Panc1 (cell line): ENCODE results near the gene ZFYVE28. TPM values are rescaled to one million over a fixed set of nuclear protein-coding genes. Genes with fewer than 3 reads are reported as not detected.

Source experiments
- ATAC-seq: fragments of 200-7000 bp; cut with Tn5 transposase; 2 replicates; pipeline ENCODE4 v1.9.1; 2020; ENCODE audit warnings: mild to moderate bottlenecking, moderate library complexity
- BruUV-seq: library from RNA; stranded (reverse); fragments of 400-500 nt; replicated peaks from 2 replicates; lab custom pipeline; 2021; lab: Mats Ljungman, UMichigan
- CTCF ChIA-PET: fragments of 300-600 bp; sonication (Branson Sonifier 250); formaldehyde crosslinking; loops from one replicate; lab custom pipeline; 2022; ENCODE audit warnings: antibody characterized with exemption; lab: Charles Lee
- POLR2A ChIA-PET: fragments of 300-600 bp; sonication (Branson Sonifier 250); formaldehyde crosslinking; loops from one replicate; lab custom pipeline; 2022; ENCODE audit warnings: antibody characterized with exemption; lab: Charles Lee
- DNase-seq: peaks from one replicate; pipeline ENCODE4 v3.0.0-alpha.2; 2010; ENCODE audit warnings: low read depth, low spot score
- H3K27ac ChIP-seq: 2 replicates; pipeline ENCODE4 v1.5.1; 2011; ENCODE audit warnings: mild to moderate bottlenecking, low read length, inconsistent platforms
- H3K27me3 ChIP-seq: fragments of 200-500 bp; sonication (Bioruptor generic); 2 replicates; pipeline ENCODE4 v1.6.0; 2014; ENCODE audit warnings: low read length, inconsistent platforms; ENCODE audit not compliant: control insufficient read depth, insufficient read depth
- H3K36me3 ChIP-seq: fragments of 200-500 bp; sonication (Bioruptor generic); 2 replicates; pipeline ENCODE4 v1.5.1; 2014; ENCODE audit warnings: inconsistent platforms, mild to moderate bottlenecking, low read length, moderate library complexity; ENCODE audit not compliant: control insufficient read depth, insufficient read depth
- H3K4me1 ChIP-seq: 2 replicates; pipeline ENCODE4 v1.5.1; 2011; ENCODE audit warnings: inconsistent platforms, mild to moderate bottlenecking, low read length, moderate library complexity; ENCODE audit not compliant: control insufficient read depth, insufficient read depth
- H3K4me3 ChIP-seq, 2 experiments: 2 replicates each; pipeline ENCODE4 v1.5.1; 2011 to 2012; ENCODE audit warnings: low read depth in 2 of 2, low read length in 2 of 2, mild to moderate bottlenecking in 2 of 2, inconsistent platforms in 1 of 2, moderate library complexity in 1 of 2
- H3K9me3 ChIP-seq: fragments of 200-500 bp; sonication (Bioruptor generic); 2 replicates; pipeline ENCODE4 v1.5.1; 2014; ENCODE audit warnings: low read depth, mild to moderate bottlenecking, inconsistent platforms, low read length, moderate library complexity; ENCODE audit not compliant: control insufficient read depth, insufficient read depth
- POLR2AphosphoS5 ChIP-seq: IDR thresholded peaks from 2 replicates; pipeline ENCODE4 v1.6.1; 2012; ENCODE audit warnings: mild to moderate bottlenecking, low read depth, low read length, moderate library complexity
- REST ChIP-seq, 2 experiments: IDR thresholded peaks; 2 replicates each; pipeline ENCODE4 v1.6.1; 2011 to 2012; ENCODE audit warnings: low read depth in 2 of 2, control low read depth in 1 of 2, low read length in 1 of 2, mild to moderate bottlenecking in 1 of 2, moderate library complexity in 1 of 2; ENCODE audit not compliant: insufficient read depth in 1 of 2
- SIN3A ChIP-seq: IDR thresholded peaks from 2 replicates; pipeline ENCODE4 v1.6.1; 2012; ENCODE audit warnings: low read depth, mild to moderate bottlenecking, low read length, moderate library complexity, borderline replicate concordance; ENCODE audit not compliant: insufficient read depth
- TCF7L2 ChIP-seq: IDR thresholded peaks from 2 replicates; pipeline ENCODE4 v1.6.1; 2011; ENCODE audit warnings: mild to moderate bottlenecking, low read depth, low read length, inconsistent platforms
- in situ Hi-C: cut with HindIII; loops from 2 replicates; pipeline ENCODE4 v1.10.0; 2016; ENCODE audit warnings: low sequenced_read_pairs, low pct_unique_long_range_greater_than_20kb
- intact Hi-C: fragments of 100-400 bp; cut with micrococcal nuclease; formaldehyde crosslinking; loops from one replicate; pipeline ENCODE4 v1.10.0; 2022; ENCODE audit not compliant: unreplicated experiment
- total RNA-seq: library from RNA; stranded (reverse); gene quantifications from one replicate; pipeline ENCODE4 v1.2.1, GENCODE V29; 2021; ENCODE audit not compliant: unreplicated experiment
- TF ChIP-seq, protein P1 (sequence below): fragments of 450-650 bp; IDR thresholded peaks from 2 replicates; pipeline ENCODE4 v1.5.1; 2017; ENCODE audit warnings: mild to moderate bottlenecking

Gene ZFYVE28
- total RNA-seq, 1 experiment from 2014 or later, result 11.9 TPM

GRCh38 chr4:2377241-2377640 lies 41.2 kb downstream of the ZFYVE28 start:
- Histone ChIP-seq H3K36me3 (no peaks in the 10 kb centered on the region), H3K4me3 (no peak overlapping the region), H3K9me3 (no peaks in the 10 kb centered on the region), H3K27me3 (no peaks in the 10 kb centered on the region), H3K27ac (no peak overlapping the region), H3K4me1 (no peaks in the 10 kb centered on the region)
- BruUV-seq, result no TSS peak
- DNase-seq (no peak), ATAC-seq (no peak)
- in situ Hi-C loops, result no loop called here
- intact Hi-C loops, result no loop called here
- ChIA-PET POLR2A (no interaction called here), CTCF (no interaction called here)
- TF ChIP-seq, protein P1, sequence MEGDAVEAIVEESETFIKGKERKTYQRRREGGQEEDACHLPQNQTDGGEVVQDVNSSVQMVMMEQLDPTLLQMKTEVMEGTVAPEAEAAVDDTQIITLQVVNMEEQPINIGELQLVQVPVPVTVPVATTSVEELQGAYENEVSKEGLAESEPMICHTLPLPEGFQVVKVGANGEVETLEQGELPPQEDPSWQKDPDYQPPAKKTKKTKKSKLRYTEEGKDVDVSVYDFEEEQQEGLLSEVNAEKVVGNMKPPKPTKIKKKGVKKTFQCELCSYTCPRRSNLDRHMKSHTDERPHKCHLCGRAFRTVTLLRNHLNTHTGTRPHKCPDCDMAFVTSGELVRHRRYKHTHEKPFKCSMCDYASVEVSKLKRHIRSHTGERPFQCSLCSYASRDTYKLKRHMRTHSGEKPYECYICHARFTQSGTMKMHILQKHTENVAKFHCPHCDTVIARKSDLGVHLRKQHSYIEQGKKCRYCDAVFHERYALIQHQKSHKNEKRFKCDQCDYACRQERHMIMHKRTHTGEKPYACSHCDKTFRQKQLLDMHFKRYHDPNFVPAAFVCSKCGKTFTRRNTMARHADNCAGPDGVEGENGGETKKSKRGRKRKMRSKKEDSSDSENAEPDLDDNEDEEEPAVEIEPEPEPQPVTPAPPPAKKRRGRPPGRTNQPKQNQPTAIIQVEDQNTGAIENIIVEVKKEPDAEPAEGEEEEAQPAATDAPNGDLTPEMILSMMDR, result no peak
- no peak for TF ChIP-seq TCF7L2
- no peak for TF ChIP-seq REST (IDR thresholded peaks at IDR 0.05; ENCODE audit: insufficient read depth in 1 of 2, low read depth in 2 of 2, low read length in 1 of 2)
- no peak for TF ChIP-seq POLR2AphosphoS5
- TF ChIP-seq SIN3A, result no peak

GRCh38 chr4:2375427-2375826 lies 43.0 kb downstream of the ZFYVE28 start:
- H3K27ac ChIP-seq, result no peak overlapping the region
- intact Hi-C loops, result no loop called here
- no peak for DNase-seq
- H3K36me3 ChIP-seq, result no peaks in the 10 kb centered on the region
- H3K27me3 ChIP-seq, result no peaks in the 10 kb centered on the region
- H3K4me3 ChIP-seq, result no peak overlapping the region
- ATAC-seq, result 0 out of 2 replicates have a peak, but pooled peaks have one; percentile 20
- no peaks in the 10 kb centered on the region for H3K9me3 ChIP-seq
- no TSS peak for BruUV-seq
- TF ChIP-seq TCF7L2, result no peak
- TF ChIP-seq SIN3A, result no peak
- no peak for TF ChIP-seq REST (IDR thresholded peaks at IDR 0.05; ENCODE audit: insufficient read depth in 1 of 2, low read depth in 2 of 2, low read length in 1 of 2)
- no peak for TF ChIP-seq POLR2AphosphoS5
- TF ChIP-seq, protein P1, result no peak
- POLR2A ChIA-PET, result no interaction called here
- no peaks in the 10 kb centered on the region for H3K4me1 ChIP-seq
- in situ Hi-C loops, result no loop called here
- CTCF ChIA-PET, result no interaction called here
